Smooth muscle cell (in vitro differentiated cells): Measurements from ENCODE around the gene CRYGC. TPM values are rescaled to one million over a fixed set of nuclear protein-coding genes. Genes with fewer than 3 reads are reported as not detected.
"Not testable (repeated sequence)": the region's sequence is repeated elsewhere in the genome, so short reads cannot be mapped to it uniquely, and the experiment has no call there.

Source experiments
- DNase-seq: peaks from one replicate; lab custom pipeline; 2025; ENCODE audit not compliant: unreplicated experiment; lab: John Stamatoyannopoulos, UW
- H2AFZ ChIP-seq: fragments of 200-600 bp; sonication (generic); 2 replicates; pipeline ENCODE4 v1.6.0; 2016; ENCODE audit warnings: antibody characterized with exemption, low read depth, mild to moderate bottlenecking
- H3F3A ChIP-seq: fragments of 200-600 bp; sonication (generic); 2 replicates; pipeline ENCODE4 v1.6.0; 2017; ENCODE audit warnings: antibody characterized with exemption, low read depth
- H3K27ac ChIP-seq: fragments of 200-600 bp; sonication (generic); 2 replicates; pipeline ENCODE4 v1.5.1; 2016; ENCODE audit warnings: low read depth, mild to moderate bottlenecking
- H3K27me3 ChIP-seq: fragments of 200-600 bp; sonication (generic); 2 replicates; pipeline ENCODE4 v1.6.1; 2016; ENCODE audit warnings: low read depth, mild to moderate bottlenecking
- H3K36me3 ChIP-seq: fragments of 200-600 bp; sonication (generic); 2 replicates; pipeline ENCODE4 v1.5.1; 2016; ENCODE audit warnings: low read depth
- H3K4me1 ChIP-seq: fragments of 200-600 bp; sonication (generic); 2 replicates; pipeline ENCODE4 v1.5.1; 2016; ENCODE audit warnings: low read depth
- H3K4me2 ChIP-seq: fragments of 200-600 bp; sonication (generic); 2 replicates; pipeline ENCODE4 v1.6.0; 2016; ENCODE audit warnings: mild to moderate bottlenecking
- H3K4me3 ChIP-seq: fragments of 200-600 bp; sonication (generic); 2 replicates; pipeline ENCODE4 v1.5.1; 2016; ENCODE audit warnings: mild to moderate bottlenecking
- H3K79me2 ChIP-seq: fragments of 200-600 bp; sonication (generic); 2 replicates; pipeline ENCODE4 v1.6.0; 2016; ENCODE audit warnings: low read depth, mild to moderate bottlenecking
- H3K9ac ChIP-seq: fragments of 200-600 bp; sonication (generic); 2 replicates; pipeline ENCODE4 v1.6.0; 2016; ENCODE audit warnings: low read depth
- H3K9me3 ChIP-seq: fragments of 200-600 bp; sonication (generic); replicated peaks from 2 replicates; pipeline ENCODE4 v1.5.1; 2016; ENCODE audit warnings: low read depth
- H4K20me1 ChIP-seq: fragments of 200-600 bp; sonication (generic); 2 replicates; pipeline ENCODE4 v1.6.0; 2016; ENCODE audit warnings: low read depth
- WGBS: methylation state at CpG from one replicate; pipeline ENCODE4 v1.1.7; 2016; ENCODE audit warnings: low lambda C conversion rate; 5-methylcytosine and 5-hydroxymethylcytosine counted together
- polyA plus RNA-seq: library from polyadenylated mRNA; unstranded; fragments of >200 nt; fragmentation: Nextera tagmentation; extraction: Ambion mirVana; gene quantifications from 2 replicates; pipeline ENCODE4 v1.2.1, GENCODE V29; 2016
- total RNA-seq: library from RNA; depleted of rRNA; stranded (reverse); fragments of >200 nt; gene quantifications from 2 replicates; pipeline ENCODE4 v1.2.3, GENCODE V29; 2014
- TF ChIP-seq, protein P1 (sequence below): fragments of 200-600 bp; sonication (generic); IDR thresholded peaks from 2 replicates; pipeline ENCODE4 v1.5.1; 2017; ENCODE audit warnings: borderline replicate concordance, mild to moderate bottlenecking, antibody characterized with exemption; ENCODE audit not compliant: insufficient read depth, poor library complexity, severe bottlenecking

CRYGC gene
- total and polyA plus RNA-seq, 2 experiments from 2014 or later, result not detected

DNA sequence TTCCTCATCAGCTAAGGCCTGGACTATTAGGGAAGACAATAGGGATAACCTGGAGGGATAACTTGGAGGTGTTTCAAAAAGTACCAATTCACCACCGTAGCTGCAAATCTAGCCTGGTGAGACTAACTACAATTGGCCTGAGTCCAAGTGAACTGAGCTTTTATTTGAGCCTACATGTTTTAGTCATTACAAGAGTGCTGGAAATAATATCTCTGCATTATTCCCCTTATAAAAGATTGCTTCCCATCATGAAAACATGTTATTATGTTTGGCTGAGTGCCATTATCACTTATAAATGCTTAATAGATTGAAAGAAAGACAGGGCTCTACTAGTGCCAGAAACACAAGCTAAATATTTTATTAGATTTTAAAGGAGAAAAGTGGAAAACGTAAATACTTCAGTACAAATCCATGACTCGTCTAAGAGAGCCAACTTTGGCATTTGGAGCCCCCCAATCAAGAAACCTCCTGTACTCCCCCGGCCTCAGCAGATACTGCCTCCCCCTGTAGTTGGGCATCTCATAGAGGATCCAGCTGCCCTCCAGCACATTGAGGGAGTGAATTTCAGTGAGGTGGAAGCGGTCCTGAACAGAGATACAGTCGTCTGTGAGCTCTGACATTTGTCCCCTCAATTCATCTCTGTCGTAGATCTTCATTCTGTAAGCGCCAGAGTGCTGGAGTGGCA, 12.8 kb upstream of the CRYGC start:
- Histone ChIP-seq H3K36me3 (no peaks in the 10 kb centered on the region), H3K9ac (no peak overlapping the region), H3K4me2 (no peak overlapping the region), H3K27ac (no peak overlapping the region), H3K79me2 (no peaks in the 10 kb centered on the region), H4K20me1 (no peaks in the 10 kb centered on the region), H3K4me3 (no peak overlapping the region), H3K9me3 (no peaks in the 10 kb centered on the region), H2AFZ (no peak overlapping the region), H3K27me3 (no peaks in the 10 kb centered on the region), H3F3A (peaks cover 3% of the 10 kb centered on the region), H3K4me1 (no peaks in the 10 kb centered on the region)
- 65% methylated on average over 8 of the region's 8 CpGs for WGBS
- TF ChIP-seq, protein P1, sequence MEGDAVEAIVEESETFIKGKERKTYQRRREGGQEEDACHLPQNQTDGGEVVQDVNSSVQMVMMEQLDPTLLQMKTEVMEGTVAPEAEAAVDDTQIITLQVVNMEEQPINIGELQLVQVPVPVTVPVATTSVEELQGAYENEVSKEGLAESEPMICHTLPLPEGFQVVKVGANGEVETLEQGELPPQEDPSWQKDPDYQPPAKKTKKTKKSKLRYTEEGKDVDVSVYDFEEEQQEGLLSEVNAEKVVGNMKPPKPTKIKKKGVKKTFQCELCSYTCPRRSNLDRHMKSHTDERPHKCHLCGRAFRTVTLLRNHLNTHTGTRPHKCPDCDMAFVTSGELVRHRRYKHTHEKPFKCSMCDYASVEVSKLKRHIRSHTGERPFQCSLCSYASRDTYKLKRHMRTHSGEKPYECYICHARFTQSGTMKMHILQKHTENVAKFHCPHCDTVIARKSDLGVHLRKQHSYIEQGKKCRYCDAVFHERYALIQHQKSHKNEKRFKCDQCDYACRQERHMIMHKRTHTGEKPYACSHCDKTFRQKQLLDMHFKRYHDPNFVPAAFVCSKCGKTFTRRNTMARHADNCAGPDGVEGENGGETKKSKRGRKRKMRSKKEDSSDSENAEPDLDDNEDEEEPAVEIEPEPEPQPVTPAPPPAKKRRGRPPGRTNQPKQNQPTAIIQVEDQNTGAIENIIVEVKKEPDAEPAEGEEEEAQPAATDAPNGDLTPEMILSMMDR, result no peak
- no peak for DNase-seq

GRCh38 chr2:208139447-208139846, 9.8 kb upstream of the CRYGC start:
- H3K27me3 ChIP-seq, result no peaks in the 10 kb centered on the region

GRCh38 chr2:208138334-208138733, 8.7 kb upstream of the CRYGC start:
- H3K79me2 ChIP-seq, H2AFZ ChIP-seq, H3K36me3 ChIP-seq, H3F3A ChIP-seq, H3K27me3 ChIP-seq, H3K9me3 ChIP-seq, H3K27ac ChIP-seq, H4K20me1 ChIP-seq, H3K4me2 ChIP-seq, DNase-seq, H3K4me3 ChIP-seq, H3K4me1 ChIP-seq, H3K9ac ChIP-seq: not testable (repeated sequence)
- WGBS, result 95% methylated on average over 7 of the region's 7 CpGs

More at GRCh38 chr2:208139447-208139846, 9.8 kb upstream of the CRYGC start:
- Histone ChIP-seq H3K4me3 (no peak overlapping the region), H3K79me2 (no peaks in the 10 kb centered on the region), H3F3A (peaks cover 10% of the 10 kb centered on the region), H3K27ac (no peak overlapping the region), H3K9ac (no peak overlapping the region), H4K20me1 (no peaks in the 10 kb centered on the region), H3K4me2 (no peak overlapping the region), H3K9me3 (no peaks in the 10 kb centered on the region), H3K4me1 (no peaks in the 10 kb centered on the region), H3K36me3 (no peaks in the 10 kb centered on the region), H2AFZ (no peak overlapping the region)
- no peak for DNase-seq
- WGBS, result 89% methylated on average over 18 of the region's 18 CpGs
- TF ChIP-seq, protein P1, result no peak

- no peaks in the 10 kb centered on the region for H4K20me1 ChIP-seq
- no peaks in the 10 kb centered on the region for H3K9me3 ChIP-seq
- no peak overlapping the region for H3K4me3 ChIP-seq
- peak overlapping the region; percentile 23 for H3K4me2 ChIP-seq
- H3F3A ChIP-seq, result peaks cover 10% of the 10 kb centered on the region
- WGBS, result 32% methylated on average over 2 of the region's 2 CpGs
- no peaks in the 10 kb centered on the region for H3K27me3 ChIP-seq
- no peak overlapping the region for H3K9ac ChIP-seq
- no peaks in the 10 kb centered on the region for H3K79me2 ChIP-seq
- no peaks in the 10 kb centered on the region for H3K4me1 ChIP-seq
- TF ChIP-seq, protein P1, result no peak
- DNase-seq, result no peak
- H2AFZ ChIP-seq, result no peak overlapping the region
- peak overlapping the region; percentile 39 for H3K27ac ChIP-seq
- H3K36me3 ChIP-seq, result no peaks in the 10 kb centered on the region
Measured at GRCh38 chr2:208136716-208137094, 7.1 kb upstream of the CRYGC start.
